NCI-H748 treated with DMSO at 0.1 percent for 48 hours (cell line): Measurements from ENCODE around the gene NR2F1-AS1.
"Not testable (repeated sequence)": the region's sequence is repeated elsewhere in the genome, so short reads cannot be mapped to it uniquely, and the experiment has no call there.

ENCODE experiments used
- DNase-seq: peaks from one replicate; lab custom pipeline; 2025; lab: John Stamatoyannopoulos, UW

NR2F1-AS1 gene

GRCh38 chr5:93517828-93518227 lies 63.2 kb downstream of the NR2F1-AS1 start:
- DNase-seq: no peak

DNA sequence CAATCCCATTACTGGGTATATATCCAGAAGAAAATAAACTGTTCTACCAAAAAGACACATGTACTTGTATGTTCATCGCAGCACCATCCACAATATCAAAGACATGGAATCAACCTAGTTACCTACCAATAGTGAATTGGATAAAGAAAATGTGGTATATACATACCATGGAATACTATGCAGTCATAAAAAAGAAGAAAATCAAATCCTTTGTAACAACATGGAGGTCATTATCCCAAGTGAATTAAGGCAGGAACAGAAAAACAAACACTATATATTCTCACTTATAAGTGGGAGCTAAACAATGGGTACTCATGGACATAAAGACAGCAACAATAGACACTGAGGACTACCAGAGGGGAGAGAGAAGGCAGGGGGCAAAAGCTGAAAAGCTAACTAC lies 67.7 kb downstream of the NR2F1-AS1 start:
- DNase-seq: no peak

DNA sequence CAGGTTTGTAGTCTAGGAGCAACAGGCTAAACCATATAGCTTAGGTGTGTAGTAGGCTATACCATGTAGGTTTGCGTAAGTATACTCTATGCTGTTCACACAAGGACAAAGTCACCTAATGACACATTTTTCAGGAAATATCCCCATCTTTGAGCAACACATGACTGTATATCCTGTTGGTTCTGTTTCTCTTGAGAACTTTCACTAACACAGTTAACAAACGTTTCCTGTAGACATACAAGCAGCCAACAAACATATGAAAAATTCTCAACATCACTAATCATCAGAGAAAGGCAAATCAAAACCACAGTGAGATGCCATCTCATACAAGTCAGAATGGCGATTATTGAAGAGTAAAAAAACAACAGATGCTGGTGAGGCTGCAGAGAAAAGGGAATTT lies 68.2 kb downstream of the NR2F1-AS1 start:
- no peak for DNase-seq

DNA sequence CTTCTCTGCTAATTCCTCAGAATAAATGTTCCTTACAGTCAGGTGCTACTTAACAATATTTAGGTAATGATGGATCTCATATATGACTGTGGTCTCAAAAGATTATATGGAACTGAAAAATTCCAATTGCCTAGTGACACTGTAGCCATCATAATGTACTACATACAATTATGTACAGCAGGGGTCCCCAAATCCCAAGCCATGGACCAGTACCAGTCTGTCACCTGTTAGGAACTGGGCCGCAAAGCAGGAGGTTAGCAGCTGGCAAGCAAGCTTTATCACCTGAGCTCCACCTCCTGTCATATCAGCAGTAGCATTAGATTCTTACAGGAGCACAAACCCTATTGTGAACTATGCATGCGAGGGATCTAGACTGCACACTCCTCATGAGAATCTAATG lies 69.6 kb downstream of the NR2F1-AS1 start:
- DNase-seq: no peak

GRCh38 chr5:93510626-93511380 lies 70.2 kb downstream of the NR2F1-AS1 start:
- DNase-seq: no peak

GRCh38 chr5:93505553-93505952 lies 75.5 kb downstream of the NR2F1-AS1 start:
- DNase-seq: not testable (repeated sequence)

GRCh38 chr5:93503598-93504067 lies 77.4 kb downstream of the NR2F1-AS1 start:
- DNase-seq: no peak

DNA sequence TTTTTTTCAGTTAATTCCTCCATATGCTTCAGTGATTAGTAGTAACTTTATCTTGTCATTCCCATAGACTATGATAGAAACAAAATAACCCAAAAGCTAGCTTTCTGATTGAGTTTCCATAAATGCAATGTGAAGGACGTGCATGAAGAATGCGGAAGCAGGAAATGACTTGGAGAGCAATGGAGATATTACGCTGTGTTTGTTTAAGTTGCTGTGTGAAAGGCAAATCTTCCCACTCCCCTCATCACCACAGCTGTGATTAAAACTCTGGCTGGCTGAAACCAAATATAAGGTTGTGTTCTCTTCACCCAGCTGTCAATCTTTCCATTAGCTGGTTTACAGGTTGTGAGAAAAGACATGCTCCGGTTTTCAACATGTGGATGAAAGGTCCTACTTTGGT lies 83.9 kb downstream of the NR2F1-AS1 start:
- no peak for DNase-seq

GRCh38 chr5:93479982-93480509 lies 101.0 kb downstream of the NR2F1-AS1 start:
- no peak for DNase-seq

GRCh38 chr5:93477816-93478215 lies 103.2 kb downstream of the NR2F1-AS1 start:
- DNase-seq: no peak

DNA sequence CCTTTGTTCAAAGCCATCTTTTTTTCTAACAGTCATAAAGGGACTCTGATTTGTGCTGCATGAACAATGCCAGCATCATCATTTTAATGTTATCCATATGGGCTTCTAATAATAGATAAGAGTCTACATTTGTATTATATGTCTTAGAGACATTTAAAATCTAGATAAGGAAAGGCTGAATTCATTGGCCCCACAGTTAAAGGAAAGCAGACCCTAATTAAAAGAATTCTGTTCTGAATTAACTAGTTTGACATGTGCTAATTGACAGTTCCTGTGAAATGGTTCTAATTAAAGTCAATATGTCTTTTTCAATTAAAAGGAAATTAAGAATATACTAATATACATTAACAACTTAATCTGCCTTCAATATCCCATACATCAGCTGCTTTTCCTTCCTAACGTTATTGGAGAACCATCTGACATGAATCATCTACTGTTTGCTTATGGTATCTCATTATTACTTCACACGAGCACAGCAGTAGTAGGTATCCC lies 104.7 kb downstream of the NR2F1-AS1 start:
- no peak for DNase-seq

DNA sequence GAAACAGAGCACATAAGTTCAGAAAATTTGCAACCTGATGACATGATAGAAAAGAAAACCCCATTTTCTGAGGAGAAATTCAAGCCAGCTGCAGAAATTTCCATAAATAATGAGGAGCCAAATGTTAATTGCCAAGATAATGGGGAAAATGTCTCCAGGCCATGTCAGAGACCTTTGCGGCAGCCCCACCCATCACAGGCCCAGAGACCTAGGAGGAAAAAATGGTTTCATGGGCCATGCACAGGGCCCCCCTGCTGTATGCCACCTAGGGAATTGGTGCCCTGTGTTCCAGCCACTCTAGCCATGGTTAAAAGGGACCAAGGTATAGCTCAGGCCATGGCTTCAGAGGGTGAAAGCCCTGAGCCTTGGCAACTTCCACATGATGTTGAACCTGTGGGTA lies 118.1 kb downstream of the NR2F1-AS1 start:
- no peak for DNase-seq

- no peak for DNase-seq
These were observed 119.3 kb downstream of the NR2F1-AS1 start for GRCh38 chr5:93461756-93462155.

- no peak for DNase-seq
These were observed 120.7 kb downstream of the NR2F1-AS1 start for GRCh38 chr5:93460286-93460685.

- DNase-seq: not testable (repeated sequence)
These were observed 124.2 kb downstream of the NR2F1-AS1 start for GRCh38 chr5:93456796-93457195.

- DNase-seq: no peak
These were observed 126.1 kb downstream of the NR2F1-AS1 start for GRCh38 chr5:93454896-93455295.

DNA sequence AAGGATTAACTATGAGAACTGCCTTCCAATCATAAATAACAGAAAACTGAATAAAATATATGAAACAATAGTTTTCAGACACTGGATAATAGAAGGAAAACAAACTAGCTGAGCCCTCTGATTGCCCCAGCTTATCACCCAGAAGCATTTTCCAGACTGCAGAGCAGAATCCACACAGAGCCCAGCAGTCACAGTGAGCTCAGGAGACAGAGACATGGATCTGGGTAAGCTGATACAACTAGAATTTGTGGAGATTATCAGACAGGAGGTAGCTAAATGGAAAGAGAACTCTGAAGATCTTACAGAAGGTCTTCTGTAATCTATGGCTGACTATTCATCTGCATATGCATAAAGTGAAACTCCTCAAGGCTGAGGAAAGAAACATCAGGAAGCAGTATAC lies 128.8 kb downstream of the NR2F1-AS1 start:
- DNase-seq: no peak

DNA sequence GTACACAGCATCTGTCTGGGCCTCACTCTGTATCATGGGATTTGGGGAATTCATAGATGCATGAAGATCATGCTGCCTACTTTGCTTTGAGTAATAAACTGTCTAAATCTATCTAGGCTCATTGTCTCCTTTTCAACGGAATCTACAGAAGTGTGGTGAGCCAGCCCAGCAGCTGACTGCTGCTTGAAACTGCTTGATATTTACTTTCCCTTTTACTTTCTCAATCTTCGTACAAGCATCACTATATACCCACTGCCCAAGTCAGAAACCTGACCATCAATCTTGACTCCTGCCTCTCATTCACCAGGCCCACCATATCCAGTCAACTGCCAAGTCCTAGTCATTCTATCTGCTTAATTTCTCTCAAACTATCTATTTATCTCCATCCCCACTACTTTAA lies 142.9 kb downstream of the NR2F1-AS1 start:
- no peak for DNase-seq

DNA sequence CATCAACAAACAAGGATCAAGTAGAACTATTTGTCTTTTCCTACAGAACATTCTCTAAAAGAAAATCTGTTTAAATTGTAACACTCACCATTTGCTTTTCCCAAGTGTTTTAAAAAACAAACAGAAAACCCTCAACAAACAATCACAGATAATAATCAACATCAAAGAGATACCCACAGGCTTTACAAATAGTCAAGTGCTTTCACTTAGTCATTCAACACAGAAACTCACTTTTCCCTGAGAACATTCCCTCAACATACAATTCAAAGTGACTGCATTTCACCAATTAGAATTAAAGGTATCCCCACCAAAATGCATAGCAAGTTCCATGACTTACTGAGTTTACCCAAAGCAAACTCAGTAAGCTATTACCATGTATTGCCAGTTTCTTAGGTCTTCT lies 144.9 kb downstream of the NR2F1-AS1 start:
- DNase-seq: no peak

DNA sequence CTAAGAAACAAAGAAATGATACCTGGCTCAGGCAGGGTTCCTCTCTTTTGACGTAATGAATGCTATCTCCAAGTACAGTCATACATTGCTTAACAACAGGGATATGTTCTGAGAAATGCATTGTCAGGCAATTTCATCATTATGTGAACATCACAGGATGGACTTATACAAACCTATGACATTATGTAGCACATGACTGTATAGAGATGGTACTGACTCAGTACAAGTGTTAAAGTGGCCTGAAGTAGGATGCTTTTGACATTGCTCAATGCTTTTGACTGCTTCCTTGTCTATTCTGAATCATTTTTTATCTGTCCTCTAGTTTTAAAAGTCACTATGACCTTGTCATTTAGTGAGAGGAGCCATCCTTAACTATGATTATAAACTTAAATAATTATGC lies 147.6 kb downstream of the NR2F1-AS1 start:
- no peak for DNase-seq

DNA sequence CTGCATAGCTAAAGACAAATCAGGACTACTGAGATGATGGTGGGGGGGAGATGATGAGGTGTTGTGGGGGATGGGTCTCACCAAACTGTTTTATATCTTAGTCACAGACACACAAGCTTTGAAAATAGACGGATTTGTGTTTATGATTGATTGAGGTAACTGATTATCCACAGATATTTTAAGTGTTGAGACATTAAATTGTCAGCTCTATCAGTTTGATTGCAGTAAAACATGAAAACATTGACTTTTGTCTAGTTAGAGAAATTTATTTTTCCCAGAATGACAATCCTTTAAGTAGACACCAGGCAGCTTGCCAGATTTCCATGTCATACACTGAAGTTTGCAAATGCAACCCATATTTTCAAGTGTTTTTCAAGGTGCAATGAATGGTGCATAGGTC lies 149.8 kb downstream of the NR2F1-AS1 start:
- DNase-seq: no peak

GRCh38 chr5:93430673-93431199 lies 150.3 kb downstream of the NR2F1-AS1 start:
- no peak for DNase-seq

DNA sequence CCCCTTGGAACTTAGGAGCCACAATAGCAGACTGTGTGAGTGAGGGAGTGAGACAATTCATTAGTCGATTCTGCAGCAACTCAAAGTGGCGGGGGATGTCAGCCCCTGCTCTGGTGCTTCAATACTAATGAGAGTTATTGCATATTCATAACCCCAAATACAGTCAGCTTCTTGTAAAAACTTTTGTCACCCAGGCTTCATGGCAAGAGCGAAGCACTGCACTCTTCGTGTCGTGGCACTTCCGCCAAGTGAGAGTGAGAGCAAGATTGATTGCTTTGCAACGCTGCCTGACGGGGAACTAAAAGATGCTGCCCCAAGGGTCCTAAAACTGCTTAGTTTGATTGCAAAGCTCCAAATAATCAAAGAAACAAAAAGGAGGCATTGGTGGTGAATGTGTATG lies 150.9 kb downstream of the NR2F1-AS1 start:
- no peak for DNase-seq
